Fibroblast of lung (primary cell): ENCODE data around the gene SLC7A4. TPM values are rescaled to one million over a fixed set of nuclear protein-coding genes. Genes with fewer than 3 reads are reported as not detected.

Experiments used
- DNase-seq, 2 donors: peaks; one replicate each; pipeline versions ENCODE4 v3.0.0 to v3.0.0-alpha.2; 2010; ENCODE audit warnings: low read depth in 2 of 2
- H2AFZ ChIP-seq: 2 replicates; pipeline ENCODE4 v1.5.1; 2012; ENCODE audit warnings: low read length, control low read depth, inconsistent platforms
- H3K27ac ChIP-seq: 2 replicates; pipeline ENCODE4 v1.5.1; 2011; ENCODE audit warnings: low read length, control low read depth; ENCODE audit not compliant: insufficient read depth
- H3K27me3 ChIP-seq: 2 replicates; pipeline ENCODE4 v1.5.1; 2011; ENCODE audit warnings: mild to moderate bottlenecking, low read length; ENCODE audit not compliant: control insufficient read depth, insufficient read depth
- H3K36me3 ChIP-seq: 2 replicates; pipeline ENCODE4 v1.5.1; 2011; ENCODE audit warnings: low read length; ENCODE audit not compliant: control insufficient read depth, insufficient read depth
- H3K4me1 ChIP-seq: 2 replicates; pipeline ENCODE4 v1.5.1; 2011; ENCODE audit warnings: low read length; ENCODE audit not compliant: control insufficient read depth, insufficient read depth; ENCODE audit errors: extremely low read depth
- H3K4me2 ChIP-seq: 2 replicates; pipeline ENCODE4 v1.5.1; 2011; ENCODE audit warnings: low read length, control low read depth; ENCODE audit not compliant: insufficient read depth; ENCODE audit errors: extremely low read depth
- H3K4me3 ChIP-seq, 4 experiments: fragments of 200-600 bp in 1 of 4; sonication (generic) in 1 of 4; replicated peaks in 1 of 4; 2 replicates each; pipeline ENCODE4 v1.5.1; 2011 to 2016; ENCODE audit warnings: low read length in 4 of 4, low read depth in 3 of 4, mild to moderate bottlenecking in 3 of 4, control low read depth in 2 of 4, inconsistent platforms in 1 of 4, mixed read lengths in 1 of 4; ENCODE audit not compliant: insufficient read depth in 1 of 4; ENCODE audit errors: control extremely low read depth in 1 of 4
- H3K79me2 ChIP-seq: 2 replicates; pipeline ENCODE4 v1.5.1; 2012; ENCODE audit warnings: mild to moderate bottlenecking, low read length, inconsistent platforms; ENCODE audit not compliant: control insufficient read depth, insufficient read depth
- H3K9ac ChIP-seq: 2 replicates; pipeline ENCODE4 v1.5.1; 2011; ENCODE audit warnings: mild to moderate bottlenecking, low read length, control low read depth; ENCODE audit not compliant: insufficient read depth
- H3K9me3 ChIP-seq: 2 replicates; pipeline ENCODE4 v1.5.1; 2012; ENCODE audit warnings: low read depth, low read length; ENCODE audit not compliant: control insufficient read depth, insufficient read depth
- H4K20me1 ChIP-seq: 2 replicates; pipeline ENCODE4 v1.5.1; 2011; ENCODE audit warnings: low read length; ENCODE audit not compliant: control insufficient read depth, insufficient read depth; ENCODE audit errors: extremely low read depth
- EZH2 ChIP-seq: IDR thresholded peaks from 2 replicates; pipeline ENCODE4 v1.5.1; 2012; ENCODE audit warnings: low read length, control low read depth, mild to moderate bottlenecking; ENCODE audit errors: missing control alignments
- polyA plus RNA-seq, 2 donors: library from polyadenylated mRNA; depleted of rRNA in 1 of 2; stranded (reverse) in 1 of 2; unstranded in 1 of 2; fragments of >200 nt; gene quantifications; 2 replicates each; pipeline ENCODE4 v1.2.1, GENCODE V29; 2011 to 2012; ENCODE audit warnings: missing spikeins in 1 of 2
- total RNA-seq: library from RNA; depleted of rRNA; stranded (reverse); fragments of >200 nt; gene quantifications from 2 replicates; pipeline ENCODE4 v1.2.1, GENCODE V29; 2014
- TF ChIP-seq, protein P1 (sequence below), 2 donors: IDR thresholded peaks in 1 of 2; conservative IDR thresholded peaks in 1 of 2; 1 replicate in 1 of 2; 2 replicates in 1 of 2; pipeline ENCODE4 v1.5.1; 2011 to 2012; ENCODE audit warnings: low read length in 2 of 2, control low read depth in 1 of 2, inconsistent platforms in 1 of 2, low read depth in 1 of 2, mild to moderate bottlenecking in 1 of 2

SLC7A4 gene
- total and polyA plus RNA-seq, 2 donors (not counting 1 experiment from before 2014, with no cell fraction given), result 0.83 to 0.92 TPM

- Histone ChIP-seq H3K79me2 (no peaks in the 10 kb centered on the region), H3K27me3 (no peaks in the 10 kb centered on the region), H3K4me2 (no peak overlapping the region), H2AFZ (no peak overlapping the region), H3K9me3 (no peaks in the 10 kb centered on the region), H4K20me1 (no peaks in the 10 kb centered on the region), H3K27ac (no peak overlapping the region), H3K36me3 (no peaks in the 10 kb centered on the region), H3K9ac (no peak overlapping the region), H3K4me1 (peaks cover 4% of the 10 kb centered on the region), H3K4me3 (no peak overlapping the region)
- no peak for DNase-seq
- TF ChIP-seq, protein P1, sequence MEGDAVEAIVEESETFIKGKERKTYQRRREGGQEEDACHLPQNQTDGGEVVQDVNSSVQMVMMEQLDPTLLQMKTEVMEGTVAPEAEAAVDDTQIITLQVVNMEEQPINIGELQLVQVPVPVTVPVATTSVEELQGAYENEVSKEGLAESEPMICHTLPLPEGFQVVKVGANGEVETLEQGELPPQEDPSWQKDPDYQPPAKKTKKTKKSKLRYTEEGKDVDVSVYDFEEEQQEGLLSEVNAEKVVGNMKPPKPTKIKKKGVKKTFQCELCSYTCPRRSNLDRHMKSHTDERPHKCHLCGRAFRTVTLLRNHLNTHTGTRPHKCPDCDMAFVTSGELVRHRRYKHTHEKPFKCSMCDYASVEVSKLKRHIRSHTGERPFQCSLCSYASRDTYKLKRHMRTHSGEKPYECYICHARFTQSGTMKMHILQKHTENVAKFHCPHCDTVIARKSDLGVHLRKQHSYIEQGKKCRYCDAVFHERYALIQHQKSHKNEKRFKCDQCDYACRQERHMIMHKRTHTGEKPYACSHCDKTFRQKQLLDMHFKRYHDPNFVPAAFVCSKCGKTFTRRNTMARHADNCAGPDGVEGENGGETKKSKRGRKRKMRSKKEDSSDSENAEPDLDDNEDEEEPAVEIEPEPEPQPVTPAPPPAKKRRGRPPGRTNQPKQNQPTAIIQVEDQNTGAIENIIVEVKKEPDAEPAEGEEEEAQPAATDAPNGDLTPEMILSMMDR (conservative IDR thresholded peaks at IDR 0.05 in 1 of 2, IDR thresholded peaks at IDR 0.05 in 1 of 2; ENCODE audit: low read depth in 1 of 2, low read length in 2 of 2), result no peak
- no peak for TF ChIP-seq EZH2
Measured at GRCh38 chr22:21069375-21069774, 37.0 kb upstream of the SLC7A4 start.

DNA sequence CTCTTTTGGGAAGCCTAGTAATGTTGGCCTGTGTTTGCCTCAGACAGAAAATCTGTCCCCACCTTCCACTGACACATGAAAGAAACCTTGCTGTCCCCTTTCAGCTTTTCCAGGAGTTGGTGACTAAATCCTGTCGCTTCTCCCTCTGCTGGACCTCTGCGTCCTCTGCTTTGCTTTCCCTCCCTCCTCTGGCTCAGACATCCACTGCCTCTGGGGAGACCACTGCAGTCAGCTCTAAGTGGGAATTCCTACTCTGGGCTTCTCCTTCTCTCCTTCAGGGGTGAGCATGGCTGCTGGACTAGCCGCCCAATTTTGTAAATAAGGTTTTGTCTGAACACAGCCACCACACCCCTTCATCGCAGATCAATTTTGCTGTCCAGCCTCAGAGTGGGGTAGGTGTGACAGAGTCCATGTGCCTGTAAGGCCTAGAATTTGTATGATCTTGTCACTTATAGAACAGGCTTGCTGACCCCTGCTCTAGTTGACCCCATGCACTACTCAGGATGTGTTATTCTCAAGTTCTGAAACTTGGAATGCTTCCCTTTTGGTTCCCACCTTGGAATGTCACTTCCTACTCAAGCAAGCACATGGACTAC, 36.4 kb upstream of the SLC7A4 start:
- no peak overlapping the region for H3K9ac ChIP-seq
- H3K79me2 ChIP-seq, result no peaks in the 10 kb centered on the region
- H3K9me3 ChIP-seq, result no peaks in the 10 kb centered on the region
- H3K4me1 ChIP-seq, result peaks cover 1% of the 10 kb centered on the region
- TF ChIP-seq EZH2, result no peak
- TF ChIP-seq, protein P1 (conservative IDR thresholded peaks at IDR 0.05 in 1 of 2, IDR thresholded peaks at IDR 0.05 in 1 of 2; ENCODE audit: low read depth in 1 of 2, low read length in 2 of 2), result no peak
- H3K4me3 ChIP-seq, result no peak overlapping the region
- no peak overlapping the region for H3K4me2 ChIP-seq
- H3K36me3 ChIP-seq, result no peaks in the 10 kb centered on the region
- no peaks in the 10 kb centered on the region for H3K27me3 ChIP-seq
- no peak overlapping the region for H3K27ac ChIP-seq
- no peaks in the 10 kb centered on the region for H4K20me1 ChIP-seq
- no peak overlapping the region for H2AFZ ChIP-seq
- DNase-seq, result no peak

DNA sequence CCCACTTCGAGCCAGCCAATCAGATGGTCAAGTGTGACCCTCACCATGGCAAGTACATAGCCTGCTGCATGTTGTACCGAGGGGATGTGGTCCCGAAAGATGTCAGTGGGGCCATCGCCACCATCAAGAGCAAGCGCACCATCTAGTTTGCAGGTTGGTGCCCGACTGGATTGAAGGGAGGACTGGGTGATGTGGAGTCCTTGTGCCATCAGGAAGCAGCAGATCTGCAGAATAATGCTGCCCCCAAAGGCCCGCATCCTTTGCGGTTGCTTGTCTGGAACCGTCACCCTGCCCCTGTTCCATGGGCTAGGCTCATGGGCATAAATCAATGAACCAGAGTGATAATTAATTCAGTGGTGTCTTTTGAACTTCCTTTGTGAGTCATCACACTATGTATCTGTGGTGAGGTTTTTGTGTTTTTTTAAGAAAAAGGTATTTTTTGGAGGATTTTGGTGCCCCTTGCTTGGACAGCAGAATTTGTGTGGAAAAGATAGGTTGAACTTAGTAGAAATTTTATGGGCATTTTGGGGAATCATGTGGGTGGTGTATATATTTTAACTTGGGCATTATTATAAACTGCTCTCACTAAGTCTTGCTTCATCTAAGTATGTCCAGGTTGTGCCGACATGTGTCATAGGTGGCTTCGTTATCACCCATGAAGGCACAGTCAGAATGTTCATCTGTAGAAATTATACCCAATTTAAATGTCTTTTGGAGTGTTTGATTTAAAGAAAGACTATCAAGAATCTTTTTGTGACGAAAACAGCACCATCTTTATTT, 35.7 kb upstream of the SLC7A4 start:
- TF ChIP-seq, protein P1 (conservative IDR thresholded peaks at IDR 0.05 in 1 of 2, IDR thresholded peaks at IDR 0.05 in 1 of 2; ENCODE audit: low read depth in 1 of 2, low read length in 2 of 2), result no peak
- TF ChIP-seq EZH2, result no peak
- Histone ChIP-seq H3K4me1 (no peaks in the 10 kb centered on the region), H3K9ac (no peak overlapping the region), H3K36me3 (no peaks in the 10 kb centered on the region), H3K27me3 (no peaks in the 10 kb centered on the region), H3K9me3 (no peaks in the 10 kb centered on the region), H3K4me2 (no peak overlapping the region), H2AFZ (no peak overlapping the region), H3K79me2 (no peaks in the 10 kb centered on the region), H3K27ac (no peak overlapping the region), H3K4me3 (no peak overlapping the region), H4K20me1 (no peaks in the 10 kb centered on the region)
- DNase-seq, result no peak
